ENCODE data around the gene SYT17. TPM values are rescaled to one million over a fixed set of nuclear protein-coding genes. Genes with fewer than 3 reads are reported as not detected.

Gene SYT17
- polyA plus RNA-seq, 3 donors = 0.81 to 4.9 (median 1.1) TPM

DNA sequence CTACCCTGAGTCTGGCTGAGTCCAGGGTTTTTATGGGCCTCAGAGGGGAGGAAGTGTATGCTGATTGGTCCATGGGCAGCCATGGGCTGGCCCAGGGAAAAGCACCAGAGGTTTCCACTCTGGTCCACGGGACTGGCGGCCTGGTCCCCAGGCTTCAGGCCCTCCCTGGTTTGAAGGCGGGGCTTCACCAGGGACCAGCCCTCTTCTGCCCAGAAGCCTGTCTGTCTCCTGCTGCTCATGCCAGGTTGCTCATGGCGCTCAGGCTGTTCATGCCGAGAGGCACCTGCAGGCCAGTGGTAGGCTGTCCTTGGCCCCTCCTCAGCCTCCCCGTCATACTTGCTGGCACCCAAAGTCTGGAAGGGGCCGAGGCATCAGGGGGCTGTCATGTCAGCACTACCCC is 72.5 kb downstream of the SYT17 start:
- Histone ChIP-seq H3K27me3 (ENCODE audit: control insufficient read depth in 2 of 2, insufficient read depth in 2 of 2, low read length in 2 of 2) (no peaks in the 10 kb centered on the region), H3K9me3 (replicated peaks in 1 of 2; ENCODE audit: control insufficient read depth in 1 of 2, insufficient read depth in 1 of 2, low read length in 2 of 2) (peaks cover 35 to 51% of the 10 kb centered on the region in 2 donors), H4K20me1 (ENCODE audit: insufficient read depth, low read length) (no peaks in the 10 kb centered on the region), H3K4me1 (ENCODE audit: control insufficient read depth in 1 of 2, insufficient read depth in 2 of 2, low read length in 2 of 2) (no peaks in the 10 kb centered on the region), H3K4me2 (replicated peaks; ENCODE audit: extremely low read depth, low read length, poor library complexity, severe bottlenecking) (no peak overlapping the region), H3K4me3 (replicated peaks in 1 of 3; ENCODE audit: low read depth in 2 of 3, low read length in 3 of 3) (no peak overlapping the region), H3K27ac (ENCODE audit: low read depth in 1 of 2, low read length in 2 of 2) (no peak overlapping the region), H3K9ac (ENCODE audit: insufficient read depth, low read length, poor library complexity, severe bottlenecking) (no peak overlapping the region), H2AFZ (ENCODE audit: insufficient read depth, low read depth, low read length, poor library complexity, severe bottlenecking) (no peak overlapping the region), H3K79me2 (ENCODE audit: insufficient read depth, low read length) (no peaks in the 10 kb centered on the region), H3K36me3 (replicated peaks in 1 of 2; ENCODE audit: control insufficient read depth in 1 of 2, insufficient read depth in 2 of 2, low read length in 2 of 2) (no peaks in the 10 kb centered on the region)
- Mint-ChIP-seq H3K27ac (no peak overlapping the region), H3K4me3 (no peak overlapping the region), H3K27me3 (ENCODE audit: low read depth in 3 of 3) (peaks cover 0 to 9% (median 3%) of the 10 kb centered on the region in 3 donors), H3K9me3 (peaks cover 12 to 47% (median 31%) of the 10 kb centered on the region in 7 donors), H3K36me3 (no peaks in the 10 kb centered on the region), H3K4me1 (no peaks in the 10 kb centered on the region)
- TF ChIP-seq, protein P1, sequence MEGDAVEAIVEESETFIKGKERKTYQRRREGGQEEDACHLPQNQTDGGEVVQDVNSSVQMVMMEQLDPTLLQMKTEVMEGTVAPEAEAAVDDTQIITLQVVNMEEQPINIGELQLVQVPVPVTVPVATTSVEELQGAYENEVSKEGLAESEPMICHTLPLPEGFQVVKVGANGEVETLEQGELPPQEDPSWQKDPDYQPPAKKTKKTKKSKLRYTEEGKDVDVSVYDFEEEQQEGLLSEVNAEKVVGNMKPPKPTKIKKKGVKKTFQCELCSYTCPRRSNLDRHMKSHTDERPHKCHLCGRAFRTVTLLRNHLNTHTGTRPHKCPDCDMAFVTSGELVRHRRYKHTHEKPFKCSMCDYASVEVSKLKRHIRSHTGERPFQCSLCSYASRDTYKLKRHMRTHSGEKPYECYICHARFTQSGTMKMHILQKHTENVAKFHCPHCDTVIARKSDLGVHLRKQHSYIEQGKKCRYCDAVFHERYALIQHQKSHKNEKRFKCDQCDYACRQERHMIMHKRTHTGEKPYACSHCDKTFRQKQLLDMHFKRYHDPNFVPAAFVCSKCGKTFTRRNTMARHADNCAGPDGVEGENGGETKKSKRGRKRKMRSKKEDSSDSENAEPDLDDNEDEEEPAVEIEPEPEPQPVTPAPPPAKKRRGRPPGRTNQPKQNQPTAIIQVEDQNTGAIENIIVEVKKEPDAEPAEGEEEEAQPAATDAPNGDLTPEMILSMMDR (IDR thresholded peaks at IDR 0.05) = no peak
- 88% methylated on average over 6 of the region's 7 CpGs for WGBS (ENCODE audit: insufficient coverage)
- DNase-seq = no peak
- intact Hi-C loops (cut with micrococcal nuclease) = no loop called here

DNA sequence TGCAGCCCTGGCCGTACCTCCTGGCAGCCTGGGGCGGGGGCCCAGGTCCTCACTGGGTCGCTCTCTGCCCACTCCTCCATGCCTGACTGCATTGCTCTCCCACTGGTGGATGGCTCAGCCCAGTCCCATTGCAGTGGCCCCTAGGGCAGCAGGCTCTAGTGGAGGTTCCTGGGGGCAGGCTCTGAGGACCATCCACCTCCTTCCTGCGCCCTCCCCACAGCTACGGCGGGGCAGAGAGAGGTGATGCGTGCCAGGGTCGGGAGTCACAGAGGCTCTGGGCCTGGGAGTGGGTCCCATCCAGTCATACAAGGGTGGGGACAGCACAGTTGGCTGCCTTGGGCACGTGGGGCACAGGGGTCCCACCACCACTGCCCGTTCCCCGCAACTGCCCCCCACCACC is 73.5 kb downstream of the SYT17 start:
- Histone ChIP-seq H3K4me2 (replicated peaks; ENCODE audit: extremely low read depth, low read length, poor library complexity, severe bottlenecking) (no peak overlapping the region), H3K9ac (ENCODE audit: insufficient read depth, low read length, poor library complexity, severe bottlenecking) (no peak overlapping the region), H3K4me3 (replicated peaks in 1 of 3; ENCODE audit: low read depth in 2 of 3, low read length in 3 of 3) (no peak overlapping the region), H3K36me3 (replicated peaks in 1 of 2; ENCODE audit: control insufficient read depth in 1 of 2, insufficient read depth in 2 of 2, low read length in 2 of 2) (no peaks in the 10 kb centered on the region), H2AFZ (ENCODE audit: insufficient read depth, low read depth, low read length, poor library complexity, severe bottlenecking) (no peak overlapping the region), H3K4me1 (ENCODE audit: control insufficient read depth in 1 of 2, insufficient read depth in 2 of 2, low read length in 2 of 2) (no peaks in the 10 kb centered on the region), H3K9me3 (replicated peaks in 1 of 2; ENCODE audit: control insufficient read depth in 1 of 2, insufficient read depth in 1 of 2, low read length in 2 of 2) (peaks cover 24 to 43% of the 10 kb centered on the region in 2 donors), H3K79me2 (ENCODE audit: insufficient read depth, low read length) (no peaks in the 10 kb centered on the region), H4K20me1 (ENCODE audit: insufficient read depth, low read length) (no peaks in the 10 kb centered on the region), H3K27me3 (ENCODE audit: control insufficient read depth in 2 of 2, insufficient read depth in 2 of 2, low read length in 2 of 2) (no peaks in the 10 kb centered on the region), H3K27ac (ENCODE audit: low read depth in 1 of 2, low read length in 2 of 2) (no peak overlapping the region)
- peaks cover 9 to 37% (median 23%) of the 10 kb centered on the region in 7 donors for H3K9me3 Mint-ChIP-seq
- H3K4me1 Mint-ChIP-seq = no peaks in the 10 kb centered on the region
- no peak for DNase-seq
- TF ChIP-seq, protein P1 (IDR thresholded peaks at IDR 0.05) = no peak
- peak overlapping the region in 1 of 7 donors; percentile 31 for H3K27ac Mint-ChIP-seq
- H3K27me3 Mint-ChIP-seq (ENCODE audit: low read depth in 3 of 3) = peaks cover 0 to 9% (median 3%) of the 10 kb centered on the region in 3 donors
- intact Hi-C loops (cut with micrococcal nuclease) = no loop called here
- H3K36me3 Mint-ChIP-seq = no peaks in the 10 kb centered on the region
- H3K4me3 Mint-ChIP-seq = no peak overlapping the region
- 97% methylated on average over 5 of the region's 11 CpGs for WGBS (ENCODE audit: insufficient coverage)
